ENCODE measurements around the gene RAP2A.

RAP2A gene

GRCh38 chr13:97422118-97423054 lies 11.6 kb upstream of the RAP2A start:
- no peak for TF ChIP-seq CTCF (IDR thresholded peaks at IDR 0.05; ENCODE audit: low read depth, low read length, missing control alignments)
- no peak for DNase-seq
- in situ Hi-C loops (cut with HindIII; ENCODE audit: low pct_ligation_motif_present, low sequenced_read_pairs) = no loop called here
- Histone ChIP-seq H3K27me3 (replicated peaks) (no peaks in the 10 kb centered on the region), H3K36me3 (replicated peaks) (no peaks in the 10 kb centered on the region), H3K4me3 (ENCODE audit: low read depth, low read length) (no peak overlapping the region), H3K27ac (no peak overlapping the region)

- no peak overlapping the region for H3K4me3 ChIP-seq (ENCODE audit: low read depth, low read length)
- H3K27me3 ChIP-seq (replicated peaks) = no peaks in the 10 kb centered on the region
- H3K36me3 ChIP-seq (replicated peaks) = no peaks in the 10 kb centered on the region
- no peak overlapping the region for H3K27ac ChIP-seq
- in situ Hi-C loops (cut with HindIII; ENCODE audit: low pct_ligation_motif_present, low sequenced_read_pairs) = no loop called here
- TF ChIP-seq CTCF (IDR thresholded peaks at IDR 0.05; ENCODE audit: low read depth, low read length, missing control alignments) = no peak
- no peak for DNase-seq
Observed at GRCh38 chr13:97423300-97424045, 10.5 kb upstream of the RAP2A start.

GRCh38 chr13:97425590-97425989 lies 8.4 kb upstream of the RAP2A start:
- Histone ChIP-seq H3K27me3 (replicated peaks) (no peaks in the 10 kb centered on the region), H3K36me3 (replicated peaks) (no peaks in the 10 kb centered on the region), H3K27ac (no peak overlapping the region), H3K4me3 (ENCODE audit: low read depth, low read length) (no peak overlapping the region)
- peak; percentile 59 for DNase-seq
- no peak for TF ChIP-seq CTCF (IDR thresholded peaks at IDR 0.05; ENCODE audit: low read depth, low read length, missing control alignments)
- in situ Hi-C loops (cut with HindIII; ENCODE audit: low pct_ligation_motif_present, low sequenced_read_pairs) = no loop called here

- TF ChIP-seq CTCF (IDR thresholded peaks at IDR 0.05; ENCODE audit: low read depth, low read length, missing control alignments) = no peak
Observed at GRCh38 chr13:97426695-97427094, 7.3 kb upstream of the RAP2A start.

GRCh38 chr13:97429681-97430081 lies 4.3 kb upstream of the RAP2A start:
- no peak for TF ChIP-seq CTCF (IDR thresholded peaks at IDR 0.05; ENCODE audit: low read depth, low read length, missing control alignments)
- in situ Hi-C loops (cut with HindIII; ENCODE audit: low pct_ligation_motif_present, low sequenced_read_pairs) = no loop called here
- Histone ChIP-seq H3K4me3 (ENCODE audit: low read depth, low read length) (peak overlapping the region; percentile 6), H3K27me3 (replicated peaks) (no peaks in the 10 kb centered on the region), H3K27ac (no peak overlapping the region), H3K36me3 (replicated peaks) (no peaks in the 10 kb centered on the region)
- no peak for DNase-seq

More at GRCh38 chr13:97426695-97427094, 7.3 kb upstream of the RAP2A start:
- no peaks in the 10 kb centered on the region for H3K27me3 ChIP-seq (replicated peaks)
- H3K36me3 ChIP-seq (replicated peaks) = no peaks in the 10 kb centered on the region
- in situ Hi-C loops (cut with HindIII; ENCODE audit: low pct_ligation_motif_present, low sequenced_read_pairs) = no loop called here
- no peak overlapping the region for H3K27ac ChIP-seq
- no peak overlapping the region for H3K4me3 ChIP-seq (ENCODE audit: low read depth, low read length)
- DNase-seq = no peak

All from brain microvascular endothelial cell (primary cell).